Muscle layer of colon (tissue), 2 donors: ENCODE results near the gene EEPD1.

Experiments
- H3K27ac ChIP-seq: one replicate; pipeline ENCODE4 v1.7.0; 2013; ENCODE audit warnings: low read depth, mild to moderate bottlenecking, low read length, moderate library complexity
- H3K27me3 ChIP-seq, 2 donors: one replicate each; pipeline ENCODE4 v1.7.0; 2013; ENCODE audit warnings: low read length in 2 of 2, mild to moderate bottlenecking in 2 of 2; ENCODE audit not compliant: insufficient read depth in 2 of 2, control insufficient read depth in 1 of 2
- H3K36me3 ChIP-seq: one replicate; pipeline ENCODE4 v1.7.0; 2013; ENCODE audit warnings: mild to moderate bottlenecking, low read length; ENCODE audit not compliant: insufficient read depth
- H3K4me1 ChIP-seq: one replicate; pipeline ENCODE4 v1.7.0; 2013; ENCODE audit warnings: mild to moderate bottlenecking, low read length; ENCODE audit not compliant: insufficient read depth
- H3K4me3 ChIP-seq, 2 donors: one replicate each; pipeline ENCODE4 v1.7.0; 2013; ENCODE audit warnings: low read length in 2 of 2, low read depth in 1 of 2, mild to moderate bottlenecking in 1 of 2, moderate library complexity in 1 of 2
- H3K9ac ChIP-seq: one replicate; pipeline ENCODE4 v1.7.0; 2013; ENCODE audit warnings: low read length
- H3K9me3 ChIP-seq: one replicate; pipeline ENCODE4 v1.7.0; 2013; ENCODE audit warnings: mild to moderate bottlenecking, low read length
- donor health status: abdominal sarcoma.
- donor health status: Adenocarcinoma of cecum.

The EEPD1 gene

GRCh38 chr7:36160313-36160712 is 7.3 kb downstream of the EEPD1 start:
- H3K27me3 ChIP-seq = no peaks in the 10 kb centered on the region
- no peaks in the 10 kb centered on the region for H3K36me3 ChIP-seq
- H3K4me3 ChIP-seq = no peak overlapping the region
- H3K27ac ChIP-seq = no peak overlapping the region
- no peak overlapping the region for H3K9ac ChIP-seq
- H3K9me3 ChIP-seq = no peaks in the 10 kb centered on the region
- H3K4me1 ChIP-seq = peaks cover 53% of the 10 kb centered on the region

- H3K27ac ChIP-seq = no peak overlapping the region
- no peaks in the 10 kb centered on the region for H3K36me3 ChIP-seq
- H3K9ac ChIP-seq = no peak overlapping the region
- no peaks in the 10 kb centered on the region for H3K27me3 ChIP-seq
- no peaks in the 10 kb centered on the region for H3K9me3 ChIP-seq
- no peak overlapping the region for H3K4me3 ChIP-seq
- peaks cover 36% of the 10 kb centered on the region for H3K4me1 ChIP-seq
These were observed 8.9 kb downstream of the EEPD1 start for GRCh38 chr7:36161996-36162395.

GRCh38 chr7:36165059-36165458 is 12.0 kb downstream of the EEPD1 start:
- peaks cover 14% of the 10 kb centered on the region for H3K4me1 ChIP-seq
- no peak overlapping the region for H3K9ac ChIP-seq
- no peak overlapping the region for H3K4me3 ChIP-seq
- no peaks in the 10 kb centered on the region for H3K27me3 ChIP-seq
- no peaks in the 10 kb centered on the region for H3K9me3 ChIP-seq
- no peak overlapping the region for H3K27ac ChIP-seq
- H3K36me3 ChIP-seq = no peaks in the 10 kb centered on the region

- no peaks in the 10 kb centered on the region for H3K27me3 ChIP-seq
- no peaks in the 10 kb centered on the region for H3K9me3 ChIP-seq
- H3K4me1 ChIP-seq = peaks cover 10% of the 10 kb centered on the region
- H3K9ac ChIP-seq = no peak overlapping the region
- H3K36me3 ChIP-seq = no peaks in the 10 kb centered on the region
- H3K4me3 ChIP-seq = no peak overlapping the region
- no peak overlapping the region for H3K27ac ChIP-seq
These were observed 12.7 kb downstream of the EEPD1 start for GRCh38 chr7:36165802-36166201.

GRCh38 chr7:36167403-36168050 is 14.5 kb downstream of the EEPD1 start:
- no peaks in the 10 kb centered on the region for H3K27me3 ChIP-seq
- H3K4me3 ChIP-seq = no peak overlapping the region
- no peaks in the 10 kb centered on the region for H3K36me3 ChIP-seq
- H3K4me1 ChIP-seq = peaks cover 10% of the 10 kb centered on the region
- H3K9ac ChIP-seq = no peak overlapping the region
- no peaks in the 10 kb centered on the region for H3K9me3 ChIP-seq
- no peak overlapping the region for H3K27ac ChIP-seq

- no peak overlapping the region for H3K9ac ChIP-seq
- no peaks in the 10 kb centered on the region for H3K36me3 ChIP-seq
- no peaks in the 10 kb centered on the region for H3K27me3 ChIP-seq
- H3K9me3 ChIP-seq = no peaks in the 10 kb centered on the region
- no peak overlapping the region for H3K4me3 ChIP-seq
- peaks cover 16% of the 10 kb centered on the region for H3K4me1 ChIP-seq
- H3K27ac ChIP-seq = no peak overlapping the region
These were observed 18.4 kb downstream of the EEPD1 start for GRCh38 chr7:36171503-36171902.

GRCh38 chr7:36175886-36176285 is 22.8 kb downstream of the EEPD1 start:
- peak overlapping the region; percentile 71 for H3K27ac ChIP-seq
- H3K9me3 ChIP-seq = no peaks in the 10 kb centered on the region
- H3K36me3 ChIP-seq = no peaks in the 10 kb centered on the region
- no peak overlapping the region for H3K4me3 ChIP-seq
- H3K27me3 ChIP-seq = no peaks in the 10 kb centered on the region
- H3K4me1 ChIP-seq = peaks cover 24% of the 10 kb centered on the region
- H3K9ac ChIP-seq = no peak overlapping the region

GRCh38 chr7:36176697-36177096 is 23.6 kb downstream of the EEPD1 start:
- Histone ChIP-seq H3K9me3 (no peaks in the 10 kb centered on the region), H3K27me3 (no peaks in the 10 kb centered on the region), H3K27ac (peak overlapping the region; percentile 71), H3K4me3 (no peak overlapping the region), H3K36me3 (no peaks in the 10 kb centered on the region), H3K4me1 (peaks cover 24% of the 10 kb centered on the region), H3K9ac (no peak overlapping the region)

- Histone ChIP-seq H3K36me3 (no peaks in the 10 kb centered on the region), H3K4me3 (no peak overlapping the region), H3K27me3 (no peaks in the 10 kb centered on the region), H3K9ac (no peak overlapping the region), H3K27ac (no peak overlapping the region), H3K4me1 (peaks cover 29% of the 10 kb centered on the region), H3K9me3 (no peaks in the 10 kb centered on the region)
These were observed 27.1 kb downstream of the EEPD1 start for GRCh38 chr7:36180121-36180520.

- Histone ChIP-seq H3K9ac (no peak overlapping the region), H3K36me3 (no peaks in the 10 kb centered on the region), H3K9me3 (no peaks in the 10 kb centered on the region), H3K4me3 (no peak overlapping the region), H3K27me3 (no peaks in the 10 kb centered on the region), H3K4me1 (peaks cover 22% of the 10 kb centered on the region), H3K27ac (no peak overlapping the region)
These were observed 28.6 kb downstream of the EEPD1 start for GRCh38 chr7:36181668-36182067.

GRCh38 chr7:36182854-36183604 is 30.0 kb downstream of the EEPD1 start:
- Histone ChIP-seq H3K27me3 (no peaks in the 10 kb centered on the region), H3K9ac (no peak overlapping the region), H3K27ac (no peak overlapping the region), H3K36me3 (no peaks in the 10 kb centered on the region), H3K4me1 (peaks cover 16% of the 10 kb centered on the region), H3K9me3 (no peaks in the 10 kb centered on the region), H3K4me3 (no peak overlapping the region)

- no peak overlapping the region for H3K9ac ChIP-seq
- H3K4me3 ChIP-seq = no peak overlapping the region
- no peak overlapping the region for H3K27ac ChIP-seq
- H3K36me3 ChIP-seq = no peaks in the 10 kb centered on the region
- no peaks in the 10 kb centered on the region for H3K27me3 ChIP-seq
- H3K9me3 ChIP-seq = no peaks in the 10 kb centered on the region
- H3K4me1 ChIP-seq = peaks cover 16% of the 10 kb centered on the region
These were observed 32.0 kb downstream of the EEPD1 start for GRCh38 chr7:36185092-36185491.
